Measurements from ENCODE around the gene LRP1B.

The LRP1B gene

DNA sequence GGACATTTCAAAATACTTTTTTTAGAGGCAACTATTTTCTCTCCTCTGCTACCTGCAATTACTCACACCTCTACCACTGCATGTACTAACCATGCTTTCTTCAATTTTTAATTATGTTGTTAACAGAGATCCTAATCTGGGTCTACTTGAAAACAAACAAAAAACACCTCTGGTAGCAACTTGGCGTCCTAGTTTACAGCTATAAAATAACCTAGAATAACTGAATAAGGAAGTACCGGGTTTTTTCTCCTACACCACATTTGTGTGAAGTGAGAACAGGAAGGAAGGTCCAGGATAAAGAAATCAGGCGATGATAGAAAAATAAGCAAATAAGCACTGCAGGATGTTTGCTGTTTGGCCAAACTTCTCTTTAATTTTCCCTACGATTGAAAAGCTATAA is 633.5 kb downstream of the LRP1B start:
- DNase-seq: no peak

DNA sequence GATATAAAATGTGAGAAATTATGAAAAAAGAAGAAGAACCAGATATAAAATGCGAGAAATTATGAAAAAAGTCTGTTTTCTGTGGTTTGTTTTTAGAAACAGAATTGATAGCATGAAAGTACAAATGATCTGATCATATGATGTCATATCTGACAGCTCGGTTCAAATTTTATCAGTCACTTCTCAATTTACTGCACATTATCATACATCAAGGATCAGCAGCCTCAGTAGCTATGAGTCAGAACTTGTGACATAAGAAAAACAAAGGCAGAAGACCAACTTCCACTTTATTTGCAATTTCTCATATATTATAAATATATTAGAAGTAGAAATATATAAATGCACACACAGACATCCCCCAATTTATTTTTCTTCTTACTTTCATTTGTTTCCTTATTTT is 634.0 kb downstream of the LRP1B start:
- DNase-seq: no peak

DNA sequence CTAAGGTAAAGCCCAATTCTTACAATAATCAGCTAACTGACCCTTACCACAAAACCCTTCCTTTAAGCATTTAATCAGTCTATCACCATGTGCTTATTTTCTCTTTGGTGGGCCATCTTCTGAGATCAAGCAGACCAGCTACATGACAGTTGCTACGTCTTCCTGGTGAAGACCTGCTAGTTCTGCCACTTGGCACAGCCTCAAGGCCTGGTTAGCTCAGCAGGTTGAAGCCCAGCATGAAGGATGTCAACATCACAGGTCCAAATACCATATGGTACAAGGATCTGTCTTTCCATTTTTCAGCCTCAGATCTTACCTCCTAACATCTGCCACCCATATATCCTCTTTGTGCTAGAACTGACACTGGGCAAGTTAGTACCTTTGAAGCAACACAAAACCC is 636.9 kb downstream of the LRP1B start:
- DNase-seq: no peak

DNA sequence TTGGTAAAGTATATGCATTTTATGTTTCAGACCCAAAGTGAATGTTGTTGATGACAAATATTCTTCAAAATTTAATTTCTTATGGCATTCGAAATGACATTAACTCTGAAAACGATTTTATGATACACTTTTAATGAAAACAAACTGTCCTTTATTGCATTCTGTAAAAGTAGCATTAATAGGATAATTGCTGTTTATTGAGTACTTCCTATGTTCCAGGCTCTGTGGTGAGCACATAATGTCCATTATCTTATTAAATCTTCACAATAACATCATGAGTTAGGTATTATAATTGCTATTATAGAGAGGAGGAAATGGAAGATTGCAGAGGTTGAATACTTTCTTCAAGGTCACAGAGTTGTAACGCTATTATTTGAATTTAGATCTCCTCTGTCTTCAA is 638.0 kb downstream of the LRP1B start:
- no peak for DNase-seq

DNA sequence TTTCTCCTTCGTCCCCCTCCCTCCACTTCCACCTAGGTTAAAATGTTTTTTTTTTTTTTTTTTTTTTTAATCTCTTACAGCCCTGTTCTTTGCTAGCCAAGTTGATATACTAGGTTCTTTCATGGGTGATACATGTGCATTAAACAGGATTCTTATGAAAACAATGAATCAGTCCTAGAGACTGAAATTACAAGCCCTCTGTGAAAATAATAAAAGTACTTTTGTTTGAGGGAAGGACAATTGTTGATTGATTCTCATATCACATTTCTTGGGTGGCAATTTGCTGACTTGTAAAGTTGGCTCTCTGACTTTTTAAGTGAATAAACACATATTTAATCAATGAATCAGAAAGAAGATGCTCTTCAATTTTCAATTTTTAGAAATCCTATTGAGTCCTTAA is 639.9 kb downstream of the LRP1B start:
- no peak for DNase-seq

DNA sequence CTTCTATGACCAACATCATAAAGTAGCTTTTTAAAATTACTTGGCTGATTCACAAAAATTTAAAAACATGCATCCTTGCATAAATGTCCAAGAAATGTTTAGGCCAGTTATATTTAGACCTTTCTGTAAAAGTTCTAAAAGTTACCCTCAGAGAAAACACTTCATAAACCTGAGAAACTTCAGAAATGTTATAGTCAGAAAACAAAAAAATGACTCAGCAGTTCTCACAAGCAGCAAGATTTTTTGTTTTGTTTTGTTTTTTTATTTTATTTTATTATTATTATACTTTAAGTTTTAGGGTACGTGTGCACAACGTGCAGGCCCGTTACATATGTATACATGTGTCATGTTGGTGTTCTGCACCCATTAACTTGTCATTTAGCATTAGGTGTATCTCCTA is 648.1 kb downstream of the LRP1B start:
- no peak for DNase-seq

DNA sequence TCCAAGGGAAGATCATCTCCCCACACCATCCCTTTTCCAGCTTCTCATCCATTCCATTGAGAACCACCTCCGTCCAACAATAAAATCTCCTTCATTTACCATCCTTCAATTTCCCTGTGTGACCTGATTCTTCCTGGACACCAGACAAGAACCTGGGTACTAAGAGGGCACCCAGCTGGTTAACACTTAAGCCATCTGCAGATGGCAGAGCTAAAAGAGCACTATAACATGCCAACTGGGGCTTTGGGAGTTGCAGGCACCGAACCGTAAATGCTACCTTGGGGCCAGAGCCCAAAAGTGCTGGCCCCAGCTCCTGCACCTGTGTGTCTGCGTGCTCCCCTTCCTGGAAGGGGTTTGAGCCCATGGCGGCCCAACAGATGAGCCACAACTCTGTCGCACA is 655.0 kb downstream of the LRP1B start:
- DNase-seq: no peak

DNA sequence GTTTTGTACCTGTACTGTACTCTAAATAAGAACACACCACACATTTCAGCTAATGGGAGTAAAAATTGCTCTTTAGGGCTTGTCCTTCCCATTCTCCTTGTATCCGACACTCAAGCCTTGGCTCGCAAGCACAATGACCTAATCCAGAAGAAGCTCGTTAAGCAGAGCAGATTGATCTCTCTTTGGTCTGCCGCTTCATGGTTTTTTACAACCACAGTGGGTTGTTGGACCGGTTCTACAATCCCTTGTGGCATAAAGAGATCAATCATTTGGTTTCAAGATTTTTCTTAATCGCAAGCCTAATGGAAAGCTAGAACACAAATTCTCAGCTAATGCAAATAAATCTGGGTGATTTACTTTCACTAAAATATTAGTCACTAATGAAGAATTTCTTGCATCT is 662.1 kb downstream of the LRP1B start:
- DNase-seq: no peak

DNA sequence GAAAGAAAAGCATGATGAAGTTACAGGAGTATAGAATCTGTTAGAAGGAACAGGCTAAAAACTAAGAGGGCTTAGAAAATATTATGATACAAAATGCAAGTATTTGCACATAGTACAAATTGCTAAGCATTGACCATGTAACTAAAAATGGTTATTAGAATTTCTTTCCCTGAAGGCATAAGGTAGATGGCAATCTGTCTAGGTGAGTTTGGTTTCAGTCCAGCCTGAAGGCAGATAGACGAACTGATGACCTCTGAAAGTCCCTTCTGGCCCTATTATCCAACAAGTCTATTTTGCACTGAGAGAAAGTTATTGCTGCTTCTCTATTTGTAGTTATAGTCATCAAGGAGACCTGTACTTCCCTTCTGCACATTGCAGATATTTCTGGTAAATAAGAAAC is 663.5 kb downstream of the LRP1B start:
- no peak for DNase-seq

DNA sequence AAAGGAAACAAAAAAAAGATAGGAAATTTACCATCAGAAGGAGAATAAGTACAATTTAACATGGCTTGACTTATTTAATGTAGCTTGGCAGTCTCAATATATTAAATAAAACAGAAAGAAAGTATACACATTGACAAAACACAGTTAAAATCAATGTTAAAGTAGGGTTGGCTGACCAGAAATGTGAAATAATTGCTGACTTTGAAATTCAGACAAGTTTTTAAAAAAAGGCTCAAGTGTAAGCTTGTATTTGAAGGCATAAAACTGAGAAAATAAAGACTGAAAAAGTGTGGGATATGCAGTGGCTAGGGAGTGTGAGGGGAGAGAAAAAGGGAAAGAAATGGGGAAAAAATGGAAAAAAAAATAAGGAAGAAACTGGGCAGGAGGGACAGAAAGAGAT is 665.8 kb downstream of the LRP1B start:
- no peak for DNase-seq

DNA sequence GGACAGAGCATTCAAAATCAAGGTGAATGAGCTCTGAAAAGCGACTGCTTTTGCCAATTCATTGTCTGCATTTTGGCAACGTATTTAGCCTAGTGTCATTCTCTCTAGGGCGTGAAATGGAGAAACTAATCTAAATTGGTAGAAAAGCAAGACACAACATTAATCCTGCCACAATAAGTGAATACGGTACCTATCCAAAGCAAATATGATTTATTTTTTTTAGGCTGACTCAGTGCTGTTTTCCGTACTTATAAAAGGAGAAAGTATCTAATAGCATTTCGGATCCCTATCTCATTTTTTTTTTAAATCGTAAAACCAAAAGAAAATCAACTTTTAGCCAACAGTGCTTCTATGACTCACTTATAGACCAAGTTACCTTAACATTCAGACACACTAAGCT is 672.5 kb downstream of the LRP1B start:
- no peak for DNase-seq

DNA sequence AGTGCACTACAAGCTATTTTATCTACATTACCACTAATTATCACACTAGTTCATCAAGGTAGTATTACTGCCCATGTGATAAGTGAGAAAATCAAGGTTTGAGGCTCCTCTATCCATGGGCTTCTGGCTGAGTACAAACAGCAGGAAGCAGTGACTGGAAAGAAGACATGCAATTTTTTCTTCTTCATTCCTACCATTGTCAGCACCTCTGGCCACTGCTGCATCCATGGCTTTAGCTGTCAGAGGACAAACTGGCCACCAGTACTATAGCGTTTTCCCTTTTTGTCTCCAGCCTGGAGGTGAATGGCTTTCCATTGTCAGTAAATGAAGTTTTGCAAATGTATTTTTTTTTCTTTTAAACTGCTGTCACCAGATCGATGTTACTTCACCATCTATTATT is 674.9 kb downstream of the LRP1B start:
- no peak for DNase-seq

DNA sequence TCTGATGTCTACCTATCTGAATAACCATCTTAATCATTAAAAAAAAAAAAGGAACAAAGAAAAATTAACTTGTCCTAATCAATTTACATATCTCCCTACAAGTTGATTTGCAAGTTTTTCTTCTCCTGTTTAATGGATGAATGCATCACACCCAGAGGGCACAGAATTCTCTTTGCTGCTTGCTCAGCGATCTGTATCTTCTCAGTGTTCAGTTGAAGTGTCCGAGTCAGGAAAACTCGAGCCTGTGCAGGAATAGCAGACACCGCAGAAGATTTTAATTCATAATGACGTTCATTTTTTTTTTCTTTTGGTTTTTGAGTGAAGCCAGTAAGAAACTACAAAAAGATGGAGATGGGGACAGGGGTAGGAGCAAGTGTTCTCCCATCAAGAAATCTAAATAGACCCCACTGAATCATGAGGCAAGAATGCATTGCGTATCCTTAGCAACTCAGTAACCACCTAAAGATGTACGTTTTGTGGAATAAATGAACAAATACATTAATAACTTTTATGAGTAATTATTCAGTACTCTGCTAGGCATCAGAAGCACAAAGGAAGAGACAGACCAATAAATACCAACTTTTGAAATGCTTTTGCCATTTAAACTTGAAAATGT is 675.5 kb downstream of the LRP1B start:
- DNase-seq: no peak

DNA sequence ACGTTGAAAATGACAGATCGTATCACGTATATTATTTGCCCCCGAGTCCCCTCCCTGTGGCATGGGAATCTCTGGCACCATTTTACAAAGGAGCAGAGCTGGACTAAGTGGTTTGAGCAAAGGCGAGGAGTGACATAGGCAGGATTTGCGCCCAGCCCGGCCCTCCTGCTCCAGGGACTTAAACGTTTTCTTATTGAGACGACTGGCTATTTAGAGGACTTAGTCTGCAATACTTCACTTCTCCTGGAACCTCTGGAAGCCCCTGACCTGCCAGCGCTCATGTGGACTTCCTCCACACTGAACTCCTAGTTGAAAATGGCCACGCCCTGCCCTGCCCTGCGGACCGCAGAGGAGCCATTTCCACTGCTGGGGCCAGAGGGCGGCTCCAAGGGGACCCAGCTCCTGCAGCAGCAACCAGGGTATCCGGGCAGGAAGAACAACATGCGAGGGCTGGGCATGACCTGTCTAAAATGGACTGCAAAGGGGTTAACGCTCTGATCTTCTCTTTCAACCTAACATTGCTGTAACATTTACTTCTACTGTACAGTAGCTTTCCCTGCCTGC is 690.7 kb downstream of the LRP1B start:
- no peak for DNase-seq

DNA sequence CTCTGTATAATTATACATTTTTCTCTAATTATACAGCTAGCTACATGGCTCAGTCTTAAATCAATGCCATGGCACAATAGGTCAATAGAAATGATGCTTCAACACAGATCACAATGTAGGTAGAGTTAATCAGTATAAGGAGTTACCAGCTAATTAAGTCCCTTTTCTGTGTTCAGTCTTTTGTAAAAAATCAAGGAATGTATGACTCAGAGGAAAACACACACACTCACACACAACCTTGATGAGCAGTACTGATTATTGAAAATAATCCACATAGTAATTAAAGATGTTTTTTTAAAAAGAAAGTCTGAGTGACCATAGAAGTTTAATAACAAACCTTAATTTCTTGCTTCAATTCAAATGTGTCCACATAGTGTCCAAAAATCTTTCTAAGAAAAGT is 691.3 kb downstream of the LRP1B start:
- no peak for DNase-seq

DNA sequence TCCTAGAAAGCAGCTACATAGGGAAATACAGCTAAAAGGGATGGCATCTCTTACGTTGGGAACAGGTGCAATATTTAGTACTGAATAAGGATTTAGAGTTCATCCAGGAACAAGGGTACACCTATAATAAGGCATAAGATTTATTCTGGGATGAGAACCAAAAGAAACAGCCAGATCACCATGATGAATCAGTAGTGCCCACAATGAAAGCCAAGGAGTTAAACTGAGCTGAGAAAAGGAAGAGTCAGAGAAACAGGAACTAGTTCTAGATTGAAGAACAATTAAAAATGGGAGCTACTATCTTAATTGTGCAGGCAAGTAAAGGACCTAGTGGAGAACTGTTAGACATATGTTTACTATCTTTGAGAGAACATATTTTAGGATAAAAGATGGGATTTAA is 692.3 kb downstream of the LRP1B start:
- no peak for DNase-seq

DNA sequence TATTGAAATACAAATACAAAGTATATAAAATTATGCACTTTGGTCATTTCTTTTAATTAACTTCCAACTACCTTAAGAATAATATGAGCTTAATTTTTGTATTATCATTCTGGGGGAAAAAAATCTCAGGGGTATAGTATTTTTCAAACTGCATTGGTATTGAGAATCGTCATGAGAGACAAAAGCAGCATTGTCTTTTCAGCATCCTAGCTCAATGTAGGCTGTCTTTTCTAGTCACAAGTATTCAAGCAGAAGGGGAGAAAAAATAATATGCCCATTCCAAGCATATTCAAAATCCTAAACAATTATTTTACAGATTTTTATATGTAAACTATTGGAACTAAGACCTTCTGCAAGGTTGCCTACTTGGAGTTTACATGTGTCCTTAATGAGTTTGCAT is 693.3 kb downstream of the LRP1B start:
- no peak for DNase-seq

DNA sequence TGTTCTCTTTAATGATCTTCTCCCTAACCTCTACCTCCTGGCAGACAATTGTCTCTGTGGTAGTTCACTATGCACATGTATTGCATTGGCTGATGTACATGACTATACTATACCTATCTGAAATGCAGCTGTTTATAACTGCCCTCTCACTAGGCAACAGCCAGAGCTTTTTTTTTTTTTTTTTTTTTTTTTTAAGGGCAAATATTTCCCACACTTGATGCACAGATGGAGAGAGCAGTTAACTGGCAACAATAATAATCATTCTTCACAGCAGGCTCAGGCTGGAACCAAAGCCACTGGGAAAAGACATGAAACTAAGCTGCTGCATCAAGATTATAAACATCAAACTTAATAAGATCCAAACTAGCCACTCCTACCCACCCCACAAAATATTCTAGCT is 707.7 kb downstream of the LRP1B start:
- DNase-seq: no peak

DNA sequence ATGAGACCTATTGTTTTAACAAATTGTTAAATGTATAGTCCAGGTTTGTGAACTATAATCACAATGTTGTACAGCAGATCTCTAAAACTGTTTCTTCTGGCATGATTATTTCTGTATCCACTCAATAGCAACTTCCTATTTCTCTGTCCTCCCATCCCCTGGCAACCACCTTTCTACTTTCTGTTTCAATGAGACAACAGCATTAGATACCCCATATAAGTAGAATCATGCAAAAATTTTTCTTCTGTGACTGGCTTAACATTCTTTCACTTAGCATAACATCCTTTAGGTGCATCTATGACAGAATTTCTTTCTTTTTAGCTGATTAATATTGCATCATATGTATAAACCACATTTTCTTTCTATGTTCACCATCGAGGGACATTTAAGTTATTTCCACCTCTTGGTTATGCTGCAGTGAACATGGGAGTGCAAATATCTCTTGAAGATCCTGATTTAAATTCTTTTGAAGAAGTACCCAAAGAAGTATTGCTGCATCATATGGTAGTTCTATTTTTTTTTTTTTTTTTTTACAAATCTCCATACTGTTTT is 713.5 kb downstream of the LRP1B start:
- DNase-seq: no peak

DNA sequence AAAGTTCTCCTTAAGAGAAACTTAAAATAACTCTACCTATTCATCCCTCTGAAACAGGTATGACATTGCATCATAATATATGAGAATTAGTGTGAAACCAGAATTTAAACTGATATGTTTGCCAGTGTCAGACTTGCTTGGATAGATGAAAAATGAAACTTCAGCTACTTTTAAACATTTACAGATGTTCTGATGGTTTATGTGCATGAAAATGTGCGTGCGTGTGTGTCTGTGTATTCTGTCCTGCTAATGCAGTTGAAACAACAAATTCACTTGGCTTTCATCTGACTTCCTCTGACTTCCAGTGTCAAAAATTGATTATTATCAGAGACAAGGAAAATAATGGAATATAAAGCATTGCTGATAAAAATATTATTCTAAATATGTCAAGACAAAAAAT is 719.4 kb downstream of the LRP1B start:
- DNase-seq: no peak

DNA sequence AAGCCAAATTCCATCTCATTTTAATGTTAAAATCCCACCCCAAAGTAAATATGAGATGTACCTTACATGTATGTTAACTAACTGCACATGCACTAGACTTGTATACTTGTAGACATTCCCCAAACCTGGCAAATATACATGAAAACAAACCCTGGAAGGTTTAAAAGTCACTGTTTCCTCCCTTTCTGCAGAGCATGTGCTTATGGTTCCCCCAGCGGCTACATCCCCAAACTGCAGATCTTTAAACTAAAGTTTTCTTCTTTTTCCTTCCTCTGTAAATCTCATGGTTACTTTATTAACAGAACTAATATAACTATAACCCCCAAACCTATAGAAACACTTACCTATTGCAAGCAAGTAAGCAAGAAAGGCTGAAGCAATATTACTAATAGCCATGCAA is 731.5 kb downstream of the LRP1B start:
- DNase-seq: no peak

DNA sequence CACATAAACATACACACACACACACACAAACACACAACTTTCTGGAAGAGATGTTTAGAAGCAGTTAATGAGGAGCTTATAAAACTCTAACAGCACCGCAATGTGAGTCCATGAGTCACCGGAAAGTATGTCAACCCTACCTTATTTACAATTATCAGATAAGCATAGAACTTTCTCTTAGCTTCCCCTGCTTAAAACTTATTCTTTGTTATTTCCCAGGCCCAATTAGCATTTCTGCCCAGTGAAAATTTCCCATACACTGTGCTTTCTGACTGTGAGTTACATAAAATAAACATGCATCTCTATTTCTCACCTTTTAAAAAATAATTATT is 737.6 kb downstream of the LRP1B start:
- DNase-seq: no peak

DNA sequence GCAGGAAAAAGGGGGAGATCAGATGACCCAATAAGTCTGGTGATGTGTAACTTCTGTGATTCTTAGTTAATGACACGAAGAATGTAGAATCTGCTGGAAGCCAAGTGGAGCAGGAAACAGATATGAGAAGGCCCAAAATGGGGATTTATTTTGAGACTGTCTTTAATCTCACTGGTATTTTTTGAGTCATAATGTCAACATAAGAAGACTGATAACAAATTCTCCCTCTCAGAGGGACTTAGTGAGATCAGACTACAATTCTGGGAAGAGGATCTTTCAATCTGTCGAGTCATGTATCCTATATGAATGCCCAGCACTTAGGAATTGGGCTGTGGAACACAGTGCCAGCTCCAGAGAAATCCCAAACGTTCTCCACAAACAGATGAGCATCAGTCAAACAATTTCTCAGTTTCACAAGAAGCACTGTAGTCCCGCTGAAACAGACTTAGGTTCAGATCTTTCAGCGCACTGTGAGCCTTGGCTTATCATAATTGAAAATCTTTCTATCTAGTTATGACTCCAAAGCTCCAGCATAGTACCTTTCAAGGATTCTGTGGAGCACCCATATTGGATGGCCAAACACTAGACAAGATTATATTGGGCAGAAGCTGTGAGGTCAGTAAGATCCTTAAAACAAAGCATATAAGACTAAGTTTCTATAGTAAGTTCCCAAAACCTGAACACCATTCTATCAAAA is 738.2 kb downstream of the LRP1B start:
- no peak for DNase-seq

DNA sequence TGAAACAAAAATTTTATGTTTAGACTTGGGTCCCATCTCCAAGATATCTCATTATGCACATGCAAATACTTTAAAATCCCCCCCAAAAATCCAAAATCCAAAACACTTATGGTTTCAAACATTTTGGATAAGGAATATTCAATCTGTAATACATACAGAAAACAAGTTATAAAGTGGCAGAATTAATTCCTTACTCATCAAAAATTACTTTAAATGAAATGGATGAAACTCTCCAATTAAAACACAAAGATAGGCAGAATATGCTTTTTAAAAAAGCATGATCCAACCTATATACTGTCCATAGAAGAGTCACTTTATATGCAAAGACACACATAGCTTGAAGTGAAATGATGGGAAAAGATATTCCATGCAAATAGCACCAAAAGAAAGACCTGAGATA is 744.6 kb downstream of the LRP1B start:
- no peak for DNase-seq

DNA sequence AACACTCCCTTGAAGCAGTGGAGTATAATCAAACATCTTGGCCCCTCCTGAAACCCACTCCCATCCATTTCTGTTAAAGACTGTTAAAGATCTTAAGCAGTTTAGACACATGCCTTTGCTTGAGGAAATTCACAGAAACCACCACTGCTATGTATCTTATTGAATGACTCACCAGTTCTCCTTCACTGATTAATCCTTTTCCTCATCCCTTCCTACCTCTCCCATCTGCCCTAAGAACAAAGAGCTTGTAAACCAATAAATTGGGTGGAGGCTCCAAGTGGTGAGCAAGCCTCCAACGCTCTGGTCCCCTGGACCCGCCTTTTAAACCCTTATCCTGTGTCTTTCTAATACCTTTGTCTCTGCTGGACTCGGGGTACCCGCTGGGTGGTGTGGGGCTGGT is 746.1 kb downstream of the LRP1B start:
- no peak for DNase-seq

Measured in CD4-positive, alpha-beta T cell treated with Interleukin-6 for 4 hours (primary cell).